ENCODE measurements around the gene CHN2.

CHN2 gene

DNA sequence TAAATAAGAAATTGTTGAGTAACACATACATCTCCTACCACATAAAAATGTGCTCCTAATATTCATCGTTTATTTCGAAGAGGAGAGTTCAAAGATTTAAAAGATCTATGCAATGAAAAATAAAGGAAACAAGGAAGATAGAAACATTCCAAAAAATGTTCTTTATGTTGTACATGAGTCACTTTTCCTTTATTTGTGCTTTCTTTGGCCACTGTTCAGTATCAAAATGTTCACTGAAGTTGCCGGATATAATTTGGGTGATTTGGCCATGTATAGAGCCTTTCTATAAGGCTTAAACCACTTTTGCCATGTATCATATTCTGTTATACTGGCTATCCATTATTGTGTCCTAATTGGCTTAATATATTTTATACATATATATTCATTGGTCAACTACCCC lies 306.1 kb downstream of the CHN2 start:
- DNase-seq (ENCODE audit: extremely low spot score) = no peak
- ChIA-PET POLR2A (no interaction called here), CTCF (interaction anchor here (1.1 to 1.5 kb wide), 2 partner anchors 9 to 10 kb away, joined by 3 to 4 read pairs; no protein-coding TSS in a partner anchor)
- TF ChIP-seq, protein P1, sequence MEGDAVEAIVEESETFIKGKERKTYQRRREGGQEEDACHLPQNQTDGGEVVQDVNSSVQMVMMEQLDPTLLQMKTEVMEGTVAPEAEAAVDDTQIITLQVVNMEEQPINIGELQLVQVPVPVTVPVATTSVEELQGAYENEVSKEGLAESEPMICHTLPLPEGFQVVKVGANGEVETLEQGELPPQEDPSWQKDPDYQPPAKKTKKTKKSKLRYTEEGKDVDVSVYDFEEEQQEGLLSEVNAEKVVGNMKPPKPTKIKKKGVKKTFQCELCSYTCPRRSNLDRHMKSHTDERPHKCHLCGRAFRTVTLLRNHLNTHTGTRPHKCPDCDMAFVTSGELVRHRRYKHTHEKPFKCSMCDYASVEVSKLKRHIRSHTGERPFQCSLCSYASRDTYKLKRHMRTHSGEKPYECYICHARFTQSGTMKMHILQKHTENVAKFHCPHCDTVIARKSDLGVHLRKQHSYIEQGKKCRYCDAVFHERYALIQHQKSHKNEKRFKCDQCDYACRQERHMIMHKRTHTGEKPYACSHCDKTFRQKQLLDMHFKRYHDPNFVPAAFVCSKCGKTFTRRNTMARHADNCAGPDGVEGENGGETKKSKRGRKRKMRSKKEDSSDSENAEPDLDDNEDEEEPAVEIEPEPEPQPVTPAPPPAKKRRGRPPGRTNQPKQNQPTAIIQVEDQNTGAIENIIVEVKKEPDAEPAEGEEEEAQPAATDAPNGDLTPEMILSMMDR (IDR thresholded peaks at IDR 0.05; ENCODE audit: control extremely low read depth, extremely low read depth, low read depth, missing control alignments) = no peak

DNA sequence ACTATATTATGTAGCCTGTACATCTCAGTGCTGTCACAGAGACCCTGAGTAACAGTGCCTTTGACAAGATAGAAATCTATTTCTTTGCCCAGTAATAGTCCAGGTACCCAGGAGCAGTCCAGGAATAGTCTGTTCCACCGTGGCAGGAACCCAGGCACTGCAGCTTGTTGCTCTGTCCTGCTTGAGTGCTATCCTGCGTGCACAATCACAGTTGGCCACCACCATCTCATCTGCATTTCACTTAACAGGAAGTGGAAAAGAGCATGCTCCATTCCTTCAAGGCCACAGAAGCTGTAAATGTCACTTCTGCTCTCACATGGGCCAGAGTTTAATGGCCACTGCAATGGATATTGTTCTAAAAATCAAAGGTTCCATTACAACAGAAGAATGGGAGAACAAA lies 307.6 kb downstream of the CHN2 start:
- ChIA-PET POLR2A (no interaction called here), CTCF (no interaction called here)
- DNase-seq (ENCODE audit: extremely low spot score) = no peak
- TF ChIP-seq, protein P1 (IDR thresholded peaks at IDR 0.05; ENCODE audit: control extremely low read depth, extremely low read depth, low read depth, missing control alignments) = no peak

DNA sequence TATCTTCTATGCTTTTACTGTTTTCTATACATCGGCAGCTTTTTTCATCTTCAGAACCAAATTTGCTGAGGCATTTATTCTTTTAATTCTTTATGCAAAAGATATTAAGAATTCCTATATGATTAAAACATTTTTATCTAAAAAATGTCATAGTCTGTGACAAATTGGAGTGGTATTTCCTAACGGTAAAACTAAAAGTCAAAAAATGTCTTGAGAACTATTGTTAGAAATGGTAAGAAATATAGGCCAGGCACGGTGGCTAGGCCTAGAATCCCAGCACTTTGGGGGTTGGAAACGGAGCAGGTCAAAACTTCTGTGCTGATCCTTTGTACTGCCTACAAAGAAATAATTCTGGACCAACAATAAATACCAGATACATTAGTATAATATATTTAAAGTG lies 311.4 kb downstream of the CHN2 start:
- TF ChIP-seq, protein P1 (IDR thresholded peaks at IDR 0.05; ENCODE audit: control extremely low read depth, extremely low read depth, low read depth, missing control alignments) = no peak
- ChIA-PET POLR2A (no interaction called here), CTCF (no interaction called here)
- DNase-seq (ENCODE audit: extremely low spot score) = no peak

DNA sequence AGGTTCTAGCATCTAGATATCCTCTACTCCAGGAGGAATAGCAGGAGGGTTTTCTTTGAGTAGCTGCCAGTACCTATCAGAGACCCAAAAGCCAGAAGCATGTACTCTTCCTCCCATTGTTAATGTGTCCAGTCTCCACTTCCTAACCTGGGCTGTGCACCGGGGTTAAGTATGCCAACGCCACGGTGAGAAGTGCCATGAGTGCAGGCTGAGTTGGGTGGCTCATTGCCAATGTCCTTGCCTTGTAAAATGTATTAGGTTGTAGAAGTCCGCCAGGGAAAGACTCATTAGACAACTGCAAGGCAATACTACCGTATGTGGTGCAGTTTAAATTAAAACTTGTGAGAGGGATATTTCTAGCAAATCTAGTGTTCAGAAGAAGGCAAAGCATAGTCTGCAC lies 314.0 kb downstream of the CHN2 start:
- CTCF ChIA-PET = interaction anchor here (0.7 kb wide), 1 partner anchor 585 kb away, joined by 4 read pairs; no protein-coding TSS in a partner anchor
- no peak for DNase-seq (ENCODE audit: extremely low spot score)
- TF ChIP-seq, protein P1 (IDR thresholded peaks at IDR 0.05; ENCODE audit: control extremely low read depth, extremely low read depth, low read depth, missing control alignments) = no peak
- POLR2A ChIA-PET = no interaction called here

DNA sequence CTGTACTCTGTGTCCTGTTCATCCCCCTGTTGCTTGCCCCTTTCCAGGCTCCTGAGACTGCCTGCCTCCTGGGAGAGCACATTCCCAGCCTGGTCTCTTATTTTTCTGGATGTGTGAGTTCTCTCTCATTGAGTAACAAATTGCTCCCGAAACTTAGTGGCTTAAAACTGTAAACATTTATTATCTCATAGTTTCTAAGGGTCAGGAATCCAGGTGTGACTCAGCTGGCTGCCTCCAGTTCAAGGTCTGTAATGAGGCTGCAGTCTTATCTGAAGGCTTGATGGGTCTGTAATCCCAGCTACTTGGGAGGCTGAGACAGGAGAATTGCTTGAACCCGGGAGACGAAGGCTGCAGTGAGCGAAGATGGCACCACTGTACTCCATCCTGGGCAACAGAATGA lies 315.5 kb downstream of the CHN2 start:
- DNase-seq (ENCODE audit: extremely low spot score) = no peak
- TF ChIP-seq, protein P1 (IDR thresholded peaks at IDR 0.05; ENCODE audit: control extremely low read depth, extremely low read depth, low read depth, missing control alignments) = no peak
- CTCF ChIA-PET = interaction anchor here (1.4 kb wide), 1 partner anchor 10 kb away, joined by 3 read pairs; no protein-coding TSS in a partner anchor
- POLR2A ChIA-PET = no interaction called here

DNA sequence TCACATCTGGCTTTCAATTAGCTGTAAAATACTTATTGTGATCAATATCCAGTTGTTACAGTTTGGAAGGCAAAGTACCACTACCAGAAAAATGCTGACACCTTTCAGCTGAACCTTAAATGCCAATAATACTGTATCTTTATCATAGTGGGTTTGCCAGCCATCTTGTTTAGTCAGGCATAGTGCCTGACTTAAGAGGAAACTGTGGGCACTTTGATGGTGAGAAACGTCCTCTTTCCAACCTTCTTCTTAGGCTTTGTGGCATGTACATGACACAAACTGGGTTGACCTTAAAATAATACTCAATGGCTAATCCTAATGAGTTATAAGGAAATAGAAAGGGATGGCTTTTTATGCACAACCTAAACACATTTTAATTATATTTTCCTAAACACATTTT lies 316.8 kb downstream of the CHN2 start:
- TF ChIP-seq, protein P1 (IDR thresholded peaks at IDR 0.05; ENCODE audit: control extremely low read depth, extremely low read depth, low read depth, missing control alignments) = no peak
- POLR2A ChIA-PET = no interaction called here
- CTCF ChIA-PET = no interaction called here
- no peak for DNase-seq (ENCODE audit: extremely low spot score)

DNA sequence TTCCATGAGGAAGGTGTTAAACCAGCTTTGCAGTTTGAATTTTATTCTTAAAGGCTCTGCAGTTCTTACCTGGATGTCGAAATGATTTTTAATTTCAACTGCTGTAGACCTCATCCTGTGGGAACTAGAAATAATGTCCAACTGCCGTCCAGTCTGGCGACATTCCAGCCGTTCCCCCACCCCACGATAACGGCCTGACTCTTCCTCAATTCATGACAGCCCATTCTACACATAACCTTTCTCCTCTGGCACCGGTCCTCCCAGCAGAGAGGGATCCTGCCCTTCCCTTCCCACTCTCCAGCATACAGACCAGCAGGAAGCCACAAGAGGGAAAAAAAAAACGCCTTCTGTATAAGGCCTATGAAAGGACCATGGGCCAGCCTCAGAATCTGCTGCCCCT lies 317.3 kb downstream of the CHN2 start:
- TF ChIP-seq, protein P1 (IDR thresholded peaks at IDR 0.05; ENCODE audit: control extremely low read depth, extremely low read depth, low read depth, missing control alignments) = no peak
- ChIA-PET CTCF (no interaction called here), POLR2A (no interaction called here)
- DNase-seq (ENCODE audit: extremely low spot score) = no peak

All from GM10248 (cell line).